Cardiac muscle cell (in vitro differentiated cells and primary cell): ENCODE measurements around the gene C1orf232. TPM values are rescaled to one million over a fixed set of nuclear protein-coding genes. Genes with fewer than 3 reads are reported as not detected.

Source experiments
- DNase-seq, 2 donors: peaks; one replicate each; pipeline versions ENCODE4 v3.0.0 to v3.0.0-alpha.2; 2010 to 2017; ENCODE audit warnings: low read depth in 1 of 2, low spot score in 1 of 2
- H3K27ac ChIP-seq: fragments of 200-600 bp; sonication (generic); 2 replicates; pipeline ENCODE4 v1.5.1; 2016
- H3K27me3 ChIP-seq: fragments of 200-600 bp; sonication (generic); 2 replicates; pipeline ENCODE4 v1.6.0; 2016; ENCODE audit warnings: control low read depth
- H3K36me3 ChIP-seq: fragments of 200-600 bp; sonication (generic); 2 replicates; pipeline ENCODE4 v1.5.1; 2016; ENCODE audit warnings: control low read depth
- H3K4me1 ChIP-seq: fragments of 200-600 bp; sonication (generic); 2 replicates; pipeline ENCODE4 v1.8.1; 2017; ENCODE audit warnings: low read depth, mild to moderate bottlenecking, mixed run types
- H3K4me3 ChIP-seq: fragments of 200-600 bp; sonication (generic); 2 replicates; pipeline ENCODE4 v1.5.1; 2016; ENCODE audit warnings: mild to moderate bottlenecking
- H3K9me3 ChIP-seq: fragments of 200-600 bp; sonication (generic); 2 replicates; pipeline ENCODE4 v1.5.1; 2017; ENCODE audit warnings: low read depth, mild to moderate bottlenecking, control low read depth
- CTCF ChIP-seq: IDR thresholded peaks from 2 replicates; pipeline ENCODE4 v1.5.1; 2012; ENCODE audit warnings: low read depth, mild to moderate bottlenecking, low read length
- polyA plus RNA-seq: library from polyadenylated mRNA; unstranded; fragments of >200 nt; fragmentation: Nextera tagmentation; extraction: Ambion mirVana; gene quantifications from 2 replicates; pipeline ENCODE4 v1.2.1, GENCODE V29; 2016
- total RNA-seq: library from RNA; depleted of rRNA; stranded (reverse); fragments of >200 nt; gene quantifications from 2 replicates; pipeline ENCODE4 v1.2.3, GENCODE V29; 2016

C1orf232 gene
- total and polyA plus RNA-seq, 2 experiments from 2014 or later: not detected

- peak; percentile 87 for TF ChIP-seq CTCF
- peak; percentile 96 for DNase-seq
- Histone ChIP-seq H3K36me3 (no peaks in the 10 kb centered on the region), H3K27ac (peak within 1 kb of the TSS; percentile 77), H3K4me1 (peaks cover 11% of the 10 kb centered on the region), H3K9me3 (no peaks in the 10 kb centered on the region), H3K4me3 (peak within 1 kb of the TSS; percentile 85), H3K27me3 (no peaks in the 10 kb centered on the region)
These were observed 1.1 kb upstream of the C1orf232 start, which contains the start of gene ZNF593 for GRCh38 chr1:26169669-26170471. Gene ZNF593 (plus strand): TSS chr1:26169908. CDS start chr1:26169984, 76 bp downstream.

DNA sequence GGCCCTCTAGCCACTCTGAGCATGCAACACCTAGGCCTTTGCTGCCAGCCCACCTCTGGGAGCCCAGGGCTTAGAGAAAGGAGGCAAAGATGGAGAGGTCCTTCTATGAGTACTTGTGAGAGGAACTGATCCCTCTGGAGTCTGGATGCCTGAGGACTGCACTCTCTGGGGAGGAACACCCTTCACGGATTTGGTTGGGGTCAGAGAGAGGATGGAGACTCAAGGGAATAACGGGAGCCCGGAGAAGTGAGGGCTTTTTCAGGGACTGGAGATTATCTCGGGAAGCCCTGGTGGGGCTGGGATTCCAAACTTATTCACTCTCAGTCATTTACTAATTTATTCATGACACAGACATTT lies 413 bp upstream of the C1orf232 start:
- no peak for TF ChIP-seq CTCF
- no peaks in the 10 kb centered on the region for H3K9me3 ChIP-seq
- H3K4me1 ChIP-seq: peaks cover 16% of the 10 kb centered on the region
- H3K27me3 ChIP-seq: no peaks in the 10 kb centered on the region
- no peak for DNase-seq
- H3K4me3 ChIP-seq: no peak overlapping the region
- H3K36me3 ChIP-seq: no peaks in the 10 kb centered on the region
- H3K27ac ChIP-seq: no peak overlapping the region

DNA sequence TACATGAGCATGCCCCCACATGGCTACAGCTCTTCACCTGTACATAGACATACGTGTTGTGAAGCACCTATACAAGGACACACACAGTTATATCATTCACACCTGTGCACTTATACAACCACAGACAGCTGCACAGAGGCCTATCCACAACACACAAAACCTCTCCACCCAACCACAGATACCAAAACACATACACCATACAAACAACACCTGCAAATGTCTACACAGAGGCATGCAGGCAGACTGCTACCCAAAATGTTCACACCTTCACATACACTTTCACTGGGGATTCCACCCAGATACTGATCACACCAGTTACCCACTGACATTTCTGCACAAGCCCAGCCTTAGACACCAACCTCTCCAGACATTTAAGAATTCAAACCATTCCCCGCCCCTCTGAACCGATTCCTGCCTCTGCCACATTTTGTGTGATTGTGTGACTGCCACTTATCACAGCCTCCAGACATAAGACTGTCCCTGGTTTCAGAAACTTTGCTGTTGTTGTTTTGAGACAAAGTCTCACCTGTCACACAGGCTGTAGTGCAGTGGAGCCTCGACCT lies 2.0 kb downstream of the C1orf232 start:
- no peak overlapping the region for H3K27ac ChIP-seq
- H3K4me1 ChIP-seq: peaks cover 16% of the 10 kb centered on the region
- no peak for TF ChIP-seq CTCF
- H3K9me3 ChIP-seq: no peaks in the 10 kb centered on the region
- H3K36me3 ChIP-seq: no peaks in the 10 kb centered on the region
- no peak for DNase-seq
- H3K27me3 ChIP-seq: no peaks in the 10 kb centered on the region
- no peak overlapping the region for H3K4me3 ChIP-seq

- peak overlapping the region; percentile 30 for H3K4me3 ChIP-seq
- H3K4me1 ChIP-seq: peaks cover 24% of the 10 kb centered on the region
- no peaks in the 10 kb centered on the region for H3K9me3 ChIP-seq
- no peak for DNase-seq
- peak overlapping the region; percentile 75 for H3K27ac ChIP-seq
- H3K27me3 ChIP-seq: no peaks in the 10 kb centered on the region
- TF ChIP-seq CTCF: no peak
- no peaks in the 10 kb centered on the region for H3K36me3 ChIP-seq
These were observed 3.6 kb downstream of the C1orf232 start for GRCh38 chr1:26164861-26165842.
